Body of pancreas (tissue), 4 donors: ENCODE data around the gene RAB8B. TPM values are rescaled to one million over a fixed set of nuclear protein-coding genes. Genes with fewer than 3 reads are reported as not detected.
A peak's percentile ranks its signal among the peaks of the same experiment; 100 is the strongest.

Source experiments
- ATAC-seq: fragments of 150-250 bp; one replicate; pipeline ENCODE4 v1.9.1; 2016
- DNase-seq, 4 donors: peaks; one replicate each; pipeline ENCODE4 v3.0.0-alpha.2; 2019
- H3K27ac ChIP-seq, 4 donors: fragments of 200-600 bp; sonication (generic); 1 replicate in 3 of 4; 2 replicates in 1 of 4; pipeline versions ENCODE4 v1.5.1 to v1.6.1; 2016 to 2019; ENCODE audit warnings: mild to moderate bottlenecking in 1 of 4, mixed read lengths in 1 of 4, moderate library complexity in 1 of 4
- H3K27me3 ChIP-seq, 2 donors: fragments of 200-600 bp; sonication (generic); one replicate each; pipeline ENCODE4 v1.6.0; 2016; ENCODE audit warnings: mild to moderate bottlenecking in 1 of 2
- H3K36me3 ChIP-seq, 2 donors: fragments of 200-600 bp; sonication (generic); replicated peaks in 1 of 2; 2 replicates each; pipeline ENCODE4 v1.5.1; 2016; ENCODE audit warnings: low read depth in 2 of 2; ENCODE audit not compliant: insufficient read depth in 1 of 2
- H3K4me1 ChIP-seq: fragments of 200-600 bp; sonication (generic); one replicate; pipeline ENCODE4 v1.6.0; 2016
- H3K4me3 ChIP-seq, 2 donors: fragments of 200-600 bp; sonication (generic); 1 replicate in 1 of 2; 2 replicates in 1 of 2; pipeline ENCODE4 v1.5.1; 2016 to 2019
- H3K9me3 ChIP-seq, 3 donors: fragments of 200-600 bp; sonication (generic); 1 replicate in 2 of 3; 2 replicates in 1 of 3; pipeline ENCODE4 v1.5.1; 2016
- CTCF ChIP-seq, 7 experiments: fragments of 450-650 bp in 4 of 7; fragments of 200-600 bp in 3 of 7; sonication (generic) in 3 of 7; IDR thresholded peaks; one replicate each; pipeline ENCODE4 v1.5.1; 2016 to 2019; ENCODE audit warnings: antibody characterized with exemption in 7 of 7
- POLR2A ChIP-seq, 3 donors: fragments of 450-650 bp; IDR thresholded peaks; one replicate each; pipeline ENCODE4 v1.6.1; 2016; ENCODE audit warnings: antibody characterized with exemption in 3 of 3, mild to moderate bottlenecking in 2 of 3
- WGBS, 2 donors: methylation state at CpG; one replicate each; pipeline ENCODE4 v1.1.5; 2017; 5-methylcytosine and 5-hydroxymethylcytosine counted together
- intact Hi-C: fragments of 100-400 bp; cut with DNase I; formaldehyde crosslinking; loops from one replicate; pipeline ENCODE4 v1.15.1; 2023
- total RNA-seq, 2 donors: library from RNA; depleted of rRNA; stranded (reverse); fragments of >200 nt; gene quantifications; one replicate each; pipeline ENCODE4 v1.1.0, GENCODE V29; 2016

RAB8B gene
- total RNA-seq, 2 donors from 2014 or later: 12.5 to 14.0 TPM

DNA sequence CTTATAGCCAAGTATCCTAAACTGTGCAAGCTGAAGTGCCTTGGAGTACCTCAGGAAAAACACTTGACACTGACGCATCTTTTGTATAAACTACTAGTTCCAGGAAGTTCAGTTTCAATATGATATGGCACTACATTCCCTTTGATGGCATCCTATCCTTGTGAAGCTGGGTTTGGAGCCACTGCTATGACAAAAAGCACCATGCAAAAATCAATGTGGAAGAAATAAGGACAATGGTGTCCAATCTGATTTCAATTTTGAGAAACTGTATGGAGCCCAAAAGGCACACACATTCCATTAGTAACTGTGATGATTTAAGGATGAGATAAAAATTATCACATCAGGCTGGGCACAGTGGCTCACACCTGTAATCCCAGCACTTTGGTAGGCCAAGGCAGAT lies 37.7 kb upstream of the RAB8B start:
- Histone ChIP-seq H3K4me3 (no peak overlapping the region), H3K27ac (no peak overlapping the region), H3K27me3 (no peaks in the 10 kb centered on the region), H3K9me3 (no peaks in the 10 kb centered on the region), H3K4me1 (peaks cover 17% of the 10 kb centered on the region), H3K36me3 (peaks cover 5 to 7% of the 10 kb centered on the region in 2 donors)
- no peak for DNase-seq
- ATAC-seq: no peak
- intact Hi-C loops: no loop called here
- no peak for TF ChIP-seq CTCF (IDR thresholded peaks at IDR 0.05)
- no peak for TF ChIP-seq POLR2A (IDR thresholded peaks at IDR 0.05)
- 90 to 94% methylated on average over 1 of the region's 1 CpG for WGBS, 2 donors

- ATAC-seq (no peak), DNase-seq (no peak)
- Histone ChIP-seq H3K27me3 (no peaks in the 10 kb centered on the region), H3K36me3 (peaks cover 5 to 7% of the 10 kb centered on the region in 2 donors), H3K27ac (no peak overlapping the region), H3K4me1 (peaks cover 18% of the 10 kb centered on the region), H3K9me3 (no peaks in the 10 kb centered on the region), H3K4me3 (no peak overlapping the region)
- WGBS, 2 donors: 42 to 49% methylated on average over 3 of the region's 3 CpGs
- TF ChIP-seq POLR2A (IDR thresholded peaks at IDR 0.05): no peak
- intact Hi-C loops: no loop called here
Observed at GRCh38 chr15:63155486-63155885, 33.9 kb upstream of the RAB8B start.

DNA sequence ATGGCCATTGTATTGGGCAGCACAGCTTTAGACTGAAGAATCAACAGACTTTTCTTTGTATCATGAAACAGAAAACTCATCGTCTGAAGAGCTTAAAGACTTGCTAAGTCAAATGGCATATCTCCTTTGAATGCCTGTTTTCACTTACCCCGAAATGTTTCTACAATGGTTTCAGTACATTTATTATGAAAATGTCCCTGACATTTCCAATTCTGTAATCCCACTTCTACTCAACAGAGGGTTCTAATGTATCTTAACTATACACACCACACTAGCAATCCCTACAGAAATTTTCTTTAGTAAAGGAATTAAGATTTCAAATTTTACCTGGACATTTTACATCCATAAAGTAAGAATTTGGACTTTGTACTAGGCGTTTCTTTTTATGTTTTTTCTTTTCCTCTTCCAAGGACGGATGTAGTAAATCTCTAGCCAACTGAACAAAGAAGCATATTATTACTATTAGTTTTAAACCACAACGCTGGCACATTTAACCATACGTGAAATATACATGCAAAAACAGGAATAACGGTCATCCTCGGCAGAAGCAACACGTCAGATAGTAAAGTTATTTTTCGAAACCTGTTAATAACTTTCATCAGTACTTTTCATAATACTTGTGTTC lies 33.2 kb upstream of the RAB8B start:
- Histone ChIP-seq H3K4me1 (peaks cover 16% of the 10 kb centered on the region), H3K27me3 (no peaks in the 10 kb centered on the region), H3K36me3 (peaks cover 5 to 7% of the 10 kb centered on the region in 2 donors), H3K27ac (peak overlapping the region; percentile 78 to 95 (median 94)), H3K4me3 (peak overlapping the region; percentile 70 to 78), H3K9me3 (no peaks in the 10 kb centered on the region)
- no peak for DNase-seq
- WGBS, 2 donors: 2 to 3% methylated on average over 10 of the region's 10 CpGs
- intact Hi-C loops: no loop called here
- no peak for TF ChIP-seq CTCF (IDR thresholded peaks at IDR 0.05)
- no peak for TF ChIP-seq POLR2A (IDR thresholded peaks at IDR 0.05)
- ATAC-seq: no peak

GRCh38 chr15:63156755-63157117 lies 32.7 kb upstream of the RAB8B start:
- peak overlapping the region; percentile 78 to 95 (median 94) for H3K27ac ChIP-seq
- TF ChIP-seq POLR2A (IDR thresholded peaks at IDR 0.05): no peak
- no peak for TF ChIP-seq CTCF (IDR thresholded peaks at IDR 0.05)
- H3K9me3 ChIP-seq: no peaks in the 10 kb centered on the region
- peak; percentile 16 for ATAC-seq
- H3K4me3 ChIP-seq: peak overlapping the region; percentile 70 to 78
- intact Hi-C loops: no loop called here
- 1% methylated on average over 16 of the region's 16 CpGs for WGBS, 2 donors
- H3K36me3 ChIP-seq: peaks cover 4 to 7% of the 10 kb centered on the region in 2 donors
- no peaks in the 10 kb centered on the region for H3K27me3 ChIP-seq
- peak; percentile 24 to 45 (median 34) for DNase-seq
- H3K4me1 ChIP-seq: peaks cover 16% of the 10 kb centered on the region

DNA sequence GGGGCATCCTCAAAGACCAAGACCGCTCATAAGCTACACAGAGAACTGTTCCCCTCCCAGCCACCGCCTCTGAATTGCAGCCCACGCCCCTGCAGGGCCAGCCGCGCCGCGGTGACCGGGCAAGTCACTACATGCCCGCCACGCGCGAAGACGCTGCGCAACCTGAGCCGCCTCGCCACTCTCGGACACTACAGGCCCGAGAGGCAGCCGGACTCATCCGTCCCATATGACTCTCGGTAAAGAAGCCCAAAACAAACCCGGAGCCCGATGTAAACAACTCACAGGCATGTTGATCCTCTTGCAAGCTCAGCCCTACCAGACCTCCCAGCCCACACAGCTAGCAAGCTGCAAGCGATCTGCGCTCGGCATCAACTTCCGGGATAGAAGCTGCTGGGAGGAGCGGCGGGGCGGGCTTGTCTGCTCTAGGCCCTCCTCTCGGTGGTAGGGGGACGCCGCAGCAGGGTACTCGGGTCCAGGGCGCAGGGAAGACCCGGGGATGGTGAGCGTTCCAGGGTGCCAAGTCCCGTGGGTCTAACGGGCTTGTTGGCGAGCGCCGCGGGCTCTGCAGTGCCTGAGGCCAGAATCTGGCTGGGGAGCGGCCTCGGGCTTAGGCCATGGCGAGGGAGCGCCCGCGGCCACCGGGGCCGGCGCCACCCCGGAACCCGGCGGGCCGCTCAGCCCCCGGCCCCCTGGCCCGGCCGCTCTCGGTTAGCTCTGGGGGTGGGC lies 32.1 kb upstream of the RAB8B start, which contains the start of gene RPS27L:
Gene RPS27L, minus strand, starts transcription at position 360 of the 726 bp plus-strand sequence. Its CDS starts 72 bp downstream, at position 288.
- Histone ChIP-seq H3K4me1 (peaks cover 16% of the 10 kb centered on the region), H3K9me3 (no peaks in the 10 kb centered on the region), H3K36me3 (peaks cover 1 to 7% of the 10 kb centered on the region in 2 donors), H3K27ac (peak within 1 kb of the TSS; percentile 78 to 95 (median 94)), H3K27me3 (no peaks in the 10 kb centered on the region), H3K4me3 (peak within 1 kb of the TSS; percentile 70 to 78)
- peak; percentile 93 for ATAC-seq
- WGBS, 2 donors: 0% methylated on average over 12 to 53 of the region's 60 CpGs
- intact Hi-C loops: no loop called here
- TF ChIP-seq CTCF (IDR thresholded peaks at IDR 0.05) (no peak), POLR2A (IDR thresholded peaks at IDR 0.05) (peak; percentile 83 to 97 (median 96))
- peak; percentile 89 to 93 (median 92) for DNase-seq
